ENCODE measurements around the gene ZNF283.

Gene ZNF283

DNA sequence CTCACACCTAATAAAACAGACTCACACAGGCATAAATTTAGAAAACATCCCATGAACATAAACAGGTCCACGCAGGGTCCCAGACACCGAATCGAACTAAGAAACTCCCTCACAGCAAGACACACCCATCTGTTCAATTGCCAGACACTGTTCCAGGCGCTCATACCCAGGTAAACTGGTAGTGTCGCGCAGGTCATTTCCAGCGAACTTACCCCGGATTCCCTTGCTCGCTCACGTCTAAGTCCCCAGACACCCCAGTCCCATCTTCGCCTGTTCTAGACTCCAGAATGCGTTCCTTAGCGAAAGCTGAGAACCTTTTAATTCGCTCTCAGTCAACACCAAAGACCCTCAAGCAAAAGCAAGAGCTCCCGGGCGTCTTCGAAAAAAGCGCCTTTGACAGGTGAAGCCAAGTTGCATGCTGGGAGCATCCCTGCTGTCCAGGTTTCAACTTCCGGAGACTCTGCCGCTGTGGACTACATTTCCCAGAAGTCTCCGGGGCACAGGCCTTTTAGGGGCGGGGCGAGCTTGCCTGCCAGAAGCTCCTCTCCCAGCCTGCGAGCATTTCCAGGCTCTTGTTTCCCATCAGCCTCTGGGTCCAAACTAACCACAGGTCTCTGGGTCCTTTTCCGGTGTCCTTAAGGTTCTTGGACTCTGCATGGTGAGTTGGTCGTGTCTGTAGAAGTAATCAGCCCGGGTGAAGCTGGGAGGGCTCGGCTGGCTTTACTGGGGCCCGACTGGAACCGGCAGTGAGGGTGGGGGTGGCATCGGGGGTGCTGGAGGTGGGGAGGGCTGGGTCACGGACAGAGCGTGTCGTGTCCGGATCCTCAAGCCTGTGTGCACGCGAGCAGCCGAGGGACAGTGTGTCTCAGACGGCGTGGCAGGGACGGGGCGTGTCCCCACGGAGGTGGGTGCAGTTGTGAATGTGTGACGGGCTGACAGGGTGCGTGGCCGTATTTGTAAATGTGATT, at the start of gene ZNF283:
Gene ZNF283 (plus strand): TSS at position 535 of the 968 bp plus-strand sequence. CDS start 6,184 bp downstream, outside the sequence.
- peak; percentile 77 to 85 for DNase-seq

DNA sequence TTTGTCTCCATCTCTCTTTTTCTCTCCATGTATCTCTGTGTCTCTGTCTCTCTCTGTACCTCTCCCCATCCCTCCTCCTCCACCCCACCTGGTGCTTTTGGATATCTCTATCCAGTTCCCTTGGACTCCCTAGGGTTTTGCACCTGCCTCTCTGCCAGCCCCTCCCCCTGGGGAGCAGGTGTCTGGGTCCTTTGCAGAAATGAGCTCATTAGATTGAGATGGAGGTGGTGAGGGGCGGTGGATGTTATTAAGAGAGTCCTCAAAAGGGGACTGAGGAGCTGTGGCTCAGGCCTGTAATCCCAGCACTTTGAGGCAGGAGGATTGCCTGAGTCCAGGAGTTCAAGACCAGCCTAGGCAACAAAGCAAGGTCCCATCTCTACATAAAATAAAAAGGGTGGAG, 48.5 kb upstream of the ZNF283 start:
- no peak for DNase-seq

DNA sequence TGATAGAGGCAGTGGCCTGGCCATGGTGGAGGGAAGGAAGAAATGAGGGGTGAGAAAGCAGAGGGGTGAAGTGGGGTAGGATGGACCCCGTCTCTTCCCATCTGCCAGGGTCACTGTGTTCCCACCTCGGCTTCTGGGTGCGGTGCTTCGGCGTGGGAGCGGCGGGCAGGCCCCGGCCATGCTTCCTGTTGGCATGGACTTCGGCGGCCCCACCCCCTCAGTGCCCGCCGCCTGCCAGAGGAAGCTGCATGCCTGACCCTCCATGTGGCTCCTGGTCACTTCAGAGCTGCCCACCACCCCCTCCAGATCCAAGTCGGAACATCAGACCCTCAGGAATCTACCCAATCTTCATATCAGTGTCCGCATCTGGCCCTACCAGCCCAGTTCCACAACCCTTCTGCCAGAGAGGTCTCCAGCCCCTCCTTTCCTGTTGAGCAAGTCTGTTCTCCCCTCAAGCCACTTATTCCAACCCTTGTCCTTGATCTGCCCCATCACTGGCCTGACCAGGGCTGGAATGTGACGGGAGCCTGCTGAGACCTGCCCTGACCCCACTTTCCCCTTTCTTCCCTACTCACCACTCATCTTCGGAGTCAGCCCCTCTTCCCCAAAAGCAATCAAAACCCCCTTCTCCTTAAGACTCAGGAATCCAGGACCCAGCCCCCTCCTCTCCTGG, 47.8 kb upstream of the ZNF283 start:
- DNase-seq = no peak

DNA sequence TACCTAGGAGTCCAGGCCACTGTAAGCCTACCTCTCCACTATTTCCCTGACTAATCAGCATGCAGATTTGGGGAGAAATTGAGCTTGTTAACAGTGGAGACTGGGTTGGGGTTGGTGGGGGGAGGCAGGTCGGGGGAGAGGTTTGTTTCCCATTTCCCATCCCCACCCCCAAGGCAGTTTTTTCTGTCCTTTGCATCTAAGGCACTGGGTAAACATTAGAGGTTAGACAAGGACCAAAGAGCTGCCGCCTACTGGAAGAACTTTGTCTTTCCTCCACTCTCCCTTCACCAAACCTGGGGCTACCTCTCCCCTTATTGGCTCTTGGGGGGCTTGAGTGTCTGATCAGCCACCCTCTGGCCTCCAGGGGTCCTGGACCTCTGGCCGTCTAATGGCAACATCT, 47.3 kb upstream of the ZNF283 start:
- no peak for DNase-seq

DNA sequence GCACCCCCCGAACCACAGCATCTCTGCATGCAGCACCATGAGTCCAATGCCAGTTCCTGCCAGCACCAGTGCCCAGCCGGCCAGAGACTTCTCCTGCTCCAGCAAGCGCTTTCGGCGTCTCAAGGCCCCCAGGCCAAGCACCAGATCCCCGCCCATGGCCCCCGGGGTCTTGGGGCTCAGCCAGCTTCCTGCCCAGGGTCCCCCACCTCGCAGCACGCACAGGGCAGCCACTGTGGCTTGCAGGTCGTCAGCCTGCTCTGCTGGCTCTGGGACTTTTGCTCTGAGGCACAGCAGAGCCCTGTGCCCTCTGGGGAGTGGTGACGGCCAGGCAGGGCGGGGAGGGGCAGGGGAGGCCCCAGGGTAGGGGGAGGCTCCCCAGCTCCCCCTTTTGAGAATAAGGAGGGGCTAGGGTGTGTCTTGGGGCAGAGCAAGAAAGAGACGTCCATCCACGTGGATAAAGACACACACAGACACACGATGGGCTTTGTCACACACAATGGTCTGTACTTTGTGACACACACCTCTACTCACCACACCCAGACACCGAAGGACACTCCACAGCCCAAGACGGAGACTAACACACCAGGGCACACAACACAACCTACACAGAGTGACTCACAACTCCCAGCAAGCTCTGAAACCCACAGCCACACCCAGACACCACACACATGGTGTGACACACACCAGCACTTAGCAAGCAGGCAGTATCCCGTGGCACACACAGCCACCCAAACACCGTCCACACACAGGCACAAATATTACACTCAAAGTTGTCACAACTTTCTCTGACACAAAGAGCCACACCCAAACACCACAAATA, 46.2 kb upstream of the ZNF283 start, which contains the start of gene KCNN4:
Gene KCNN4 (minus strand): TSS at position 268 of the 820 bp plus-strand sequence. CDS start 112 bp downstream, at position 156.
- peak; percentile 56 to 73 for DNase-seq

DNA sequence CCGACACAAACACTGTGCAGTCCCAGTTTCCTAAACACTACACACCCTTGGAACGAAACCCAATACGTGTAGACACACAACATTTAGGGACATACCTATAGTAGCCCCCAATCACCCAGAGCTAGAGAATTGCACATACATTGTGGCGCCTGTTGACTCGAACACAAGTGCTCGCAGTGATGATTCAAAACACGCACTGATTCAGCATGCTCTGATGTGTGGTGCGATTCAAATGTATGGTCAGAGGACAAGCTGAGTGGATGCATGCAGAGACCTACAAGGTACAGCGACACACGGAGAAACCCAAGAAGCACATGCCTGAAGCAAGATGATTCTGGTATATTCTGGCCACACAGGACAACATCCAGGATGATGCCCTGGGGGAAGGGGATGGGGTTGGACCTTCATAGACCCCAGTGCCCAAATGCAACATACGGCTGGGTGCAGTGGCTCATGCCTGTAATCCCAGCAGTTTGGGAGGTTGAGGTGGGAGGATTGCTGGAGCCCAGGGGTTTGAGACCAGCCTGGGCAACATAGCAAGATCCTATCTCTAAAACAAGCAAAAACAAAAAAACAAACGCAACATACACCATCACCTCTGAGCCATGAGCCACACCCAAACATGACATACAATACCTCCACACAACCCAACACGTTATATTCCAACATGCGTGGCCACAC, 45.4 kb upstream of the ZNF283 start:
- DNase-seq = no peak

DNA sequence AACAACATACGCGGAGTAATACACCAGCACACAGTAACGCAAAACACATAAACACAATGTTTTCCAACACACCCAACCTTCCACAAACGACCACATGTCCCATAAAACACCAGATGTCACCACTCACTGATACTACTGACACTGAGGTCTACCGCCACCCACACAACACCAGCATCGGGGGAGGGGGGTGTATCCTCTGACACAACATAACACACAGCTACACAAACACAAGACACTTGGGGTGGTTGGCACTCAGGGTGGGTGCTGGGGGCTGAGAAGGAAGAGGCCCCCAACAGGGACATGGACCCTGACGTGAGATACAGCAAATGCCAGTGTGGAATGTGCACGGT, 44.8 kb upstream of the ZNF283 start:
- no peak for DNase-seq

DNA sequence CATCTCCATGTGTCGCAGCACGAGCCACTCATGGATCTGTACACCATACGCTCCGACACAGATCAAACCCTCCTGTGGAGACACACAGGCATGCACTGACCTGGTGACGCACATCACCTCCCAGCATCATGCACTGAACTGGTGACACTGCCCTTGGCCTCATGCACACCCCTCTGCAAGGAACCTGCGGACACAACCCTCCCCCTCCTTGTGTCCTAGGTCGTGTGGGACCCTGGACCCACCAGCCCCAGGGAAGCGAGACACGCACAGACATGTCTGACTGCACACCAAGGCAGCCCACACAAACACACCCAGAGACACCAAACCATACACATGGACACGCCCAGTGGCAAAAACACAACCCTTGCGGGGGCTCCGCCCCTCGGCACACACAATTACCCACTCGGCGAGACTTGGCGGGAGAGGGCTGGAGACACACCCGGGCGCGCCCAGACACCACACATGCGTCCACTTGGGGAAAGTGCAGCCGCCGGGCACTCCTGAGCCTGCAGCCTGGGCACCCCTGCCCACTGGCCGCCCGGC, 44.4 kb upstream of the ZNF283 start:
- DNase-seq = no peak

DNA sequence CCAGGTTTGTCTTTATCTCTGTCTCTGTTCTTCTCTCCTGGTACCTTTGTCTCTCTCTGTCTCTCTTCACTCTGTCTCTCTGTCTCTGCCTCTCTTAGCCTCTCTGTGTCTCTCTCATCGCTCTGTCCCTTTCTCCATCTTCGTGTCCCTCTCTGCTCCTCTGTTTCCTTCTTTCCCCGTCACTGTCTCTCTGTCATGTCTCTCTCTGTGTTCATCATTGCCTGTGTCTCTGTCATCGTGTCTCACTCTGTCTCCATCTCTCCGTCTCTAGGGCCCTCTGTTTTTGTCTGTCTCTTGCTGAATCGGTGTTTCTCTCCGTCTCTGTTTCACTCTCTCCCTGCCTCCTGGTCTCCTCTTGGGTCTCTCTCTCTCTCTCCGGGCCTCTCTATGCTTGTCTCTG, 43.5 kb upstream of the ZNF283 start:
- DNase-seq = no peak

DNA sequence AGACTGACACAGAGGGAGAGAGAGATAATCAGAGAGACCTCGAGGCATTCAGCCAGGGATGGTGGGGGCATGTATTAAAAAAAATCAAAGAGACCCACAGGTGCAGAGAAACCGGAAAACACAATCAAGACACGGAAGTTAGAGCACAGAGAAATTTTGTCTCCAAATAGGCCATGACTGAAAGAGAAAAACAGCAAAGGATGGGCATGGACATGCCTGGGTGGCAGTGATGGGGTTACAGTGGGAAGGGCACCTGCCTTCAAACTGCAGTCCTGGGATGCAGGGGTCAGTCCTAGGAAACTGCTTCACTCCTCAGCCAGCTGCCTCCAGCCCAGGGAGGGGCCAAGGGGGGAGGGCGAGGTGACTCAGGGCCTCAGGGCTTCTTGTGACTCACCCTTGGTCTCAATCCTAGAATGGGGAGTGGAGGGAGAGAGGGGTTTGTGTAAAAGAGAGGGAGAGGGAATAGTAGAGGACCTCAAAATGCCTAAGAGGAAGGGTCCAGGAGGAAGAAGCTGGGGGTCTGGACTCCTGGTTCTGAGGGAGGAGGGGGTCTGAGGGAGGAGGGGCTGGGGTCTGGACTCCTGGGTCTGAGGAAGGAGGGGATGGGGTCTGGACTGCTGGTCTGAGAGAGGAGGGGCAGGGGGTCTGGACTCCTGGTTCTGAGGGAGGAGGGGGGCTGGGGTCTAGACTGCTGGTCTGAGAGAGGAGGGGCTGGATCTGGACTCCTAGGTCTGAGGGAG, 42.7 kb upstream of the ZNF283 start:
- DNase-seq = peak; percentile 67 to 74

DNA sequence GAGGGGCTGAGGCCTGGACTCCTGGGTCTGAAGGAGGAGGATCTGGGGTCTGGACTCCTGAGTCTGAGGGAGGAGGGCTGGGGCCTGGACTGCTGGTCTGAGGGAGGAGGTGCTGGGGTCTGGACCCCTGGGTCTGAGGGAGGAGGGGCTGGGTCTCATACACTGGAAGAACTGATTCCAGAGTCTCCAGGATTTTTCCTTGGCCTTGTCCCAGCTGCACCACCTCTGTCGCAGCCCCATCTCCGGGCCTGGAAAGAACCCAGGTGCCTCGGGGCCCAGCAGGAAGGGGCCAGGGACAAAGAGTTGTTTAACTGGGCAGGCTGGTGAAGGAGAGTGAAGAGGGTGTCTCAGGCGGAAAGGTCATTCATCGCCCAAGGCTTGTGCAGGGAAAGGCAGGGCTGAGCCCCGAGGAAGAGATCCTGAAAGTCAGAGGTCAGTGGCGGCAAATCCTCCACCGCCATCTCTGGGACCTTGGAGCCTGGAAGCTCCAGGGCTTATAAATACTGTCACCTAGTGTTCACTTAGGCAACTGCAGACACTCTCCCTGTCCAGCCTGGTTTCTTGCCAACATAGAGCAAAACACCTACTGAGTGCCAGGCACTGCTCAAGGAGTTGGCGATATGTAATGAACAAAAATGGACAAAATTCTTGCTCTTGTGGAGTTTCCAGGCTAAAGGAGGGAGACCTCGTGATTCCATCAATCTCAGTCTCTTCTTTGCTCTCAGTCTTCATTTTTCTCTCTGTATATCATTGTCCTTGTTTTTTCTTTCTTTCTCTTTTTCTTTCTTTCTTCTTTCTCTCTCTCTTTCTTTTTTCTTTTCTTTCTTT, 41.9 kb upstream of the ZNF283 start:
- DNase-seq = peak; percentile 40 to 55

DNA sequence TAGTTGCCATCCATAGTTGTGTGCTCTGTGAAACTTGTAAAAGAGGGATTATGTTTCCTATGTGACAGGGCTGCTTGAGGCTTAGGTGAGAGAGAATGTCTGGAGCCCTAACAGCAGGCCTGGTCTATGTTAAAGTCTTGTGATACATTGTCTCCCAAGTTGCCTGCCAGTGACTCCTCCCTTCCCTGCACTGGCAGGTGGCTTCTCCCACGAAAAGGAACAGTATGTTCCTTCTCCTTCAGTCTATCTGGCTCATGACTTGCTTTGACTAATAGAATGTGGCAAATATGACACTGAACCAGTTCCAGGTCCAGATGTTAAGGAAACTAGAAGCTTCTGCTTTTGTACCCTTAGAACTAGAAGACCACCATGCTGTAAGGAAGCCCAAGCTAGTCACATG, 40.5 kb upstream of the ZNF283 start:
- no peak for DNase-seq

DNA sequence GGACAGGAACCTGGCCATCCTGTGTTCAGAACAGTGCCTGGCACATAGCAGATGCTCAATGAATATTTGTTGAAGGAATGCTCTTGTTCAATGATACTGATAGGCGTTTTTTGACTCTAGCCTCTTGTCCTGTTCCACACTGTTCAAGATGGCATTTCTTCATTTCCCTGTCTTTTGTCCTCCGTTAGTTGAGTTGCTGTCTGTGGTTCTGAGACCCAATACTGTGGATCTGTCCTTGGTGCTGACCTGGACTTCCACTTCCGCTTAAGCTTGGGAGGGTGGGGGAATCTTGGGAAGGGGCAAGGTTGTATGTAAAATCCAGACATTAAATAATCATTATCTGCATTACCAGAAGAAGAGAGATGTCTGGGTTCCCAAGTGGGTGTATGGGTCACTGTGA, 38.1 kb upstream of the ZNF283 start:
- DNase-seq = no peak

DNA sequence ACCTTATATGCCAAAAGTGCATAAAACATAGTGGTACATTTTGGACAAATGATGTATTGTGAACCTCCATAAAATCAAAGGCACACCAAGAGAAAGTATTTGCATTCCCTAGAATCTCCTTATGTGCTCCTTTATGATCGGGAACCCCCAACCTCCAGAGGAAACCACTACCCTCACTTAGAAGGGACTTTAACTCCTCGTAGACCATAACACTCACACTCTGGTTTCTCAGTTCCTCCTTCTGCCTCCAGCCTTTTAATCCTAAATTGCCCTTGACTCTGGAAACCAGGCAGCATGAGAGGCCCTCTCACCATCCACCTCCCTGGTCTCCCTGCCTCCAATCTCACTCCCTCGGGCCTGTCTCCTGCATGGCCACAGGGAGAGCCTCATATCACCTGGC, 36.5 kb upstream of the ZNF283 start:
- DNase-seq = no peak

DNA sequence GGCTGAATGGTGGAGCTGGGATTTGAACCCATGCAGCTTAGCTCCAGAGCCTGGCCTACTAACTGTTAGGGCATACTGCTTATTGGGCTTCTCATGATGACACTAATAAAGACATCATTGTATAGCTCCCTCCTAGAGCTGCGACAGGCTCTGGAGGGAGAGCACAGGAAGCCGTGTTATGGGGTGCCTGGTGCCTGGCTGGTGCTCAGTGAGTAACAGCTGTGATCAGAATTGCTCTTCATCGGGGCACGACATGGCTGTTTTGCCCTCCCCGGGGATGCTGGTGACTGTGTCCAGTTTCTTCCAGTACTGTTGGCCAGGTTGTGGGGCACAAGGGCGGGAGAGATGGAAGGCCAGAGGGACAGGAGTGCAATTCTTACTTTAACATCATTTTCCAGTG, 30.0 kb upstream of the ZNF283 start:
- no peak for DNase-seq

DNA sequence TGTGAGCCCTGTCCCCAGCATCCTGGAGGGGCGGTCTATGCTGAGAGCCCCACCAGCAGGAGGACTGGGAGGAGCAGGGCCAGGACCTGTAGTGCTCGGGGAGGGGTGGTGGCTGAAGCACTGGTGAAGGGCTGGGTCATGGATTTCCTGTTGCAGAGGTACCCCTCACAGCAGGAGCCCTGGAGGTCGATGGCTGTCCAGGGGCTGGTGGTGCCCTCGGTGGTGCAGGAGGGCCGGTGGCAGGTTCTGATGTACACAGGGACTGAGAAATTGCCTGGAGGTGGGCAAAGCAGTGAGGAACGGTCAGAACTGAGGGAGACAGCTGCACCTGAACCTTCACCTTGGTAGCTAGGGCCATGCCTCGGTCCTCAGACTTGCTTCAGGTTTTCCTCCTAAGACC, 29.6 kb upstream of the ZNF283 start:
- no peak for DNase-seq

DNA sequence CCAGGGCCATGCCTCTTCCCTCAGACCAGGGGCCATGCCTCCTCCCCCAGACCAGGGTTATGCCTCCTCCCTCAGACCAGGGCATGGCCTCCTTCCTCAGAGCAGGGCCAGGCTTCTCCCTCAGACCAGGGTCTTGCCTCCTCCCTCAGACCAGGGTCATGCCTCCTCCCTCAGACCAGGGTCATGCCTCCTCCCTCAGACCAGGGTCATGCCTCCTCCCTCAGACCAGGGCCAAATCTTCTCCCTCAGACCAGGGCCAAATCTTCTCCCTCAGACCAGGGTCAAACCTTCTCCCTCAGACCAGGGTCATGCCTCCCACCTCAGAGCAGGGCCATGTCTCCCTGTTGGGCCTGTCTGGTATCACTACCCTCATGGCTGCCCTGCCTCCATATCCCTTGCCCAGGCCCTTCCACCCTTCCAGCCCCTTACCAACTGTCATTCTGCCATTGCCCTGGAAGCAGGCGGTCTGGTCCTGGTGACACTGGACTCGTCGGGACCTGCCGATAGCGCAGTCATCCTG, 29.0 kb upstream of the ZNF283 start:
- DNase-seq = no peak

DNA sequence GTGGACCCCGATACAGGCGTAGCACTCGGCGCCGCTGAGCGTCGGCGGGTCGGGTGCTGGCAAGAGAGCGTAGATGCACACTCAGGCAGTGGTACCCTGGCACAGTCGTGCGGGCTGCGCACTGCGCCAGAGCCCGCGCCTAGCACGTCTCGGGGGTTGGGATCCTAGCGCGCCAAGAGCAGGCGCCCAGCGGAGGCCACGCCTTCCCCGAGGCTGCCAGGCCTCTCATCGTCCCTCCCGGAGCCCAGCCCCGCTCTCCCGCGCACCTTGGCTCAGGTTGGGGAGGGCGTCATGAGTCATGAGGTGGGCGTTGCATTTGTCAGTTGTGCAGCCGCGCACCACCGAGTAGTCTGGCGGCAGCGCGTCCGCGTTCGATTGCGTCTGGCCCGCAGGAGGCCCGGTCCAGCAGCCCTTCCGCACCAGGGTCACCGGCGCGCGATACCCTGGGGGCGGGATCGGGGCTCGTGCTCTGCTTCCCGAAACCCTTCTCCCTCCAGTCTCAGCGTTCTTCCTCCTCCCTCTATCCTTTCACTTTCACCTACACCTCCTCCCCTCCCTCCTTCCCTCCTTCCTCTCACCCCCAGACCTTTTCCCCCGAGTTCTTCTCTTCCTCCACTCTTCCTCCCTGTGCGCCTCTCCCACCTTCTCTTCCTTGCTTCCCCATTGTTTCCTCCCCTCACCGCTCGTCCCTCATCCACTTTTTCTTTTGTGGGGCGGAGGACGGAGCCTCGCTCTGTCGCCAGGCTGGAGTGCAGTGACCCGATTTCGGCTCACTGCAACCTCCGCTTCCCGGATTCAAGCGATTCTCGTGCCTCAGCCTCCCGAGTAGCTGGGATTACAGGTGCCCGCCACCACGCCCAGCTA, 28.3 kb upstream of the ZNF283 start:
- DNase-seq = peak; percentile 80 to 83

DNA sequence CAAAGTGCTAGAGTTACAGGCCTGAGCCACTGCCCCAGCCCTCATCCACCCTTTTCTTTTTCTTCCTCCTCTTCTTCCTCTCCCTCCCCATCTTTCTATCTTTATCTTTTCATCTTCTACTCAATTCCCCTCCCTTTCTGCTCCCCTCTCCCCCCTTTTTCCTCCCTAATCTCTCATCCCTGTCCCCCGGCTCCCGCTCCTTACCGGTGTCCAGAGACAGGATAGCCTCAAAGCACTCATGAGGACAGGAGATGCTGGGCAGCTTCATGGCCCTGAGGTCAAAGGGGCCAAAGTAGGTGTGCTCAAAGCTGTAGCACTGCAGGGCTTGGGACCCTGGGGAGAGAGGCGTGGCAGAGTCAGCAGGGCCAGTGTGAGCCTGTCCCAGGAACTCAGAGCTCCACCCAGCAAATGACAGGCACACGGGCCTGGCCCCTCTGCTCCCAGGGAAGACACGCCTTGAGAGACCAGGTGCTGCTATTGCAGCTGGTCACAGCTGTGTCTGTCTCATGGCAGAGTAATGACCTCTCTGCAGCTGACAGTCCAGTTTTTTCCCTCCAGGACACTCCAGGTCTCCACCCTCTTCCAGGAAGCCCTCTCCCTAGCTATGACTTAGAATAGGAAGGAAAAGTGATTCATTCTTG, 27.5 kb upstream of the ZNF283 start:
- no peak for DNase-seq

All from activated CD4-positive, alpha-beta T cell treated with anti-CD3 and anti-CD28 coated beads for 4 hours (primary cell).